GM23338 (cell line): Measurements from ENCODE around the gene CYGB. TPM values are rescaled to one million over a fixed set of nuclear protein-coding genes. Genes with fewer than 3 reads are reported as not detected.

Experiments used
- ATAC-seq: fragments of 200-7000 bp; cut with Tn5 transposase; 3 replicates; pipeline ENCODE4 v1.9.1; 2020
- DNase-seq: peaks from one replicate; pipeline ENCODE4 v3.0.0-alpha.2; 2015; ENCODE audit warnings: low spot score
- H2AFZ ChIP-seq: fragments of 200-600 bp; sonication (generic); 2 replicates; pipeline ENCODE4 v1.8.0; 2016; ENCODE audit warnings: antibody characterized with exemption, mild to moderate bottlenecking, moderate library complexity
- H3F3A ChIP-seq: fragments of 200-600 bp; sonication (generic); replicated peaks from 2 replicates; pipeline ENCODE4 v1.8.0; 2017; ENCODE audit warnings: antibody characterized with exemption, mixed run types, low read depth
- H3K27ac ChIP-seq: fragments of 200-600 bp; sonication (generic); 2 replicates; pipeline ENCODE4 v1.6.1; 2016; ENCODE audit warnings: low read depth
- H3K27me3 ChIP-seq: fragments of 200-600 bp; sonication (generic); 2 replicates; pipeline ENCODE4 v1.8.0; 2016; ENCODE audit warnings: mild to moderate bottlenecking, mixed run types, moderate library complexity; ENCODE audit not compliant: insufficient read depth
- H3K36me3 ChIP-seq: fragments of 200-600 bp; sonication (generic); 2 replicates; pipeline ENCODE4 v1.8.0; 2016; ENCODE audit warnings: mild to moderate bottlenecking; ENCODE audit not compliant: insufficient read depth
- H3K4me1 ChIP-seq: fragments of 200-600 bp; sonication (generic); 2 replicates; pipeline ENCODE4 v1.8.0; 2016; ENCODE audit warnings: mild to moderate bottlenecking, moderate library complexity; ENCODE audit not compliant: insufficient read depth
- H3K4me2 ChIP-seq: fragments of 200-600 bp; sonication (generic); 2 replicates; pipeline ENCODE4 v1.7.1; 2017; ENCODE audit warnings: mixed run types
- H3K4me3 ChIP-seq: fragments of 200-600 bp; sonication (generic); 2 replicates; pipeline ENCODE4 v1.6.1; 2016; ENCODE audit warnings: mixed run types
- H3K79me2 ChIP-seq: fragments of 200-600 bp; sonication (generic); replicated peaks from 2 replicates; pipeline ENCODE4 v1.8.0; 2017; ENCODE audit warnings: mild to moderate bottlenecking; ENCODE audit not compliant: insufficient read depth
- H3K9me2 ChIP-seq: fragments of 200-600 bp; sonication (generic); 2 replicates; pipeline ENCODE4 v1.8.0; 2017; ENCODE audit not compliant: insufficient read depth
- H4K20me1 ChIP-seq: fragments of 200-600 bp; sonication (generic); replicated peaks from 2 replicates; pipeline ENCODE4 v1.8.0; 2017; ENCODE audit warnings: mild to moderate bottlenecking; ENCODE audit not compliant: insufficient read depth
- H3K27ac Mint-ChIP-seq: 2 replicates; pipeline ENCODE4 v1.8.0; 2020; ENCODE audit warnings: inconsistent platforms, mild to moderate bottlenecking, moderate library complexity, mixed read lengths
- H3K27me3 Mint-ChIP-seq: 3 replicates; pipeline ENCODE4 v1.8.0; 2022; ENCODE audit warnings: low read depth, mild to moderate bottlenecking, moderate library complexity, mixed read lengths, inconsistent platforms; ENCODE audit not compliant: insufficient read depth, poor library complexity
- H3K36me3 Mint-ChIP-seq: 3 replicates; pipeline ENCODE4 v1.8.0; 2021; ENCODE audit warnings: low read depth, mild to moderate bottlenecking, inconsistent platforms, moderate library complexity, mixed read lengths
- H3K4me1 Mint-ChIP-seq: 3 replicates; pipeline ENCODE4 v1.8.0; 2020; ENCODE audit warnings: mild to moderate bottlenecking, inconsistent platforms, mixed read lengths
- H3K4me3 Mint-ChIP-seq: 3 replicates; pipeline ENCODE4 v1.8.0; 2021; ENCODE audit warnings: moderate library complexity, mild to moderate bottlenecking, inconsistent platforms, mixed read lengths
- H3K9me3 Mint-ChIP-seq: 3 replicates; pipeline ENCODE4 v1.8.0; 2020; ENCODE audit warnings: moderate library complexity, mild to moderate bottlenecking, inconsistent platforms, mixed read lengths
- CREB1 ChIP-seq: fragments of 250-450 bp; sonication (Bioruptor Pico); IDR thresholded peaks from 2 replicates; pipeline ENCODE4 v1.5.0; 2020; ENCODE audit warnings: low read depth, mild to moderate bottlenecking, moderate library complexity
- EZH2phosphoT487 ChIP-seq: fragments of 200-600 bp; sonication (generic); IDR thresholded peaks from one replicate; pipeline ENCODE4 v1.8.1; 2018; ENCODE audit warnings: antibody characterized with exemption; ENCODE audit not compliant: unreplicated experiment
- JUNB ChIP-seq: IDR thresholded peaks from one replicate; pipeline ENCODE4 v1.6.1; 2016; ENCODE audit warnings: antibody characterized with exemption; ENCODE audit not compliant: unreplicated experiment
- STAT1 ChIP-seq: IDR thresholded peaks from one replicate; pipeline ENCODE4 v1.6.1; 2016; ENCODE audit warnings: antibody characterized with exemption; ENCODE audit not compliant: unreplicated experiment
- polyA plus RNA-seq: library from polyadenylated mRNA; unstranded; fragments of >200 nt; fragmentation: Nextera tagmentation; extraction: Ambion mirVana; gene quantifications from 2 replicates; pipeline ENCODE4 v1.2.1, GENCODE V29; 2016
- total RNA-seq: library from RNA; depleted of rRNA; stranded (reverse); fragments of >200 nt; shearing (Covaris generic); gene quantifications from 2 replicates; pipeline ENCODE4 v1.2.3, GENCODE V29; 2014
- TF ChIP-seq, protein P1 (sequence below), 2 experiments: fragments of 200-600 bp in 1 of 2; sonication (generic) in 1 of 2; conservative IDR thresholded peaks; 2 replicates each; pipeline versions ENCODE4 v1.5.1 to v1.6.1; 2016 to 2017; ENCODE audit warnings: antibody characterized with exemption in 2 of 2, low read depth in 2 of 2, mild to moderate bottlenecking in 2 of 2, moderate library complexity in 1 of 2
- TF ChIP-seq, protein P2 (sequence below): fragments of 250-450 bp; sonication (Bioruptor Pico); IDR thresholded peaks from 2 replicates; pipeline ENCODE4 v1.5.0; 2020; ENCODE audit warnings: mild to moderate bottlenecking, moderate library complexity
- TF ChIP-seq, protein P3 (sequence below): IDR thresholded peaks from 2 replicates; pipeline ENCODE4 v1.6.1; 2016; ENCODE audit warnings: antibody characterized with exemption

The CYGB gene
- total and polyA plus RNA-seq, 2 experiments from 2014 or later = 1.2 to 1.7 TPM

DNA sequence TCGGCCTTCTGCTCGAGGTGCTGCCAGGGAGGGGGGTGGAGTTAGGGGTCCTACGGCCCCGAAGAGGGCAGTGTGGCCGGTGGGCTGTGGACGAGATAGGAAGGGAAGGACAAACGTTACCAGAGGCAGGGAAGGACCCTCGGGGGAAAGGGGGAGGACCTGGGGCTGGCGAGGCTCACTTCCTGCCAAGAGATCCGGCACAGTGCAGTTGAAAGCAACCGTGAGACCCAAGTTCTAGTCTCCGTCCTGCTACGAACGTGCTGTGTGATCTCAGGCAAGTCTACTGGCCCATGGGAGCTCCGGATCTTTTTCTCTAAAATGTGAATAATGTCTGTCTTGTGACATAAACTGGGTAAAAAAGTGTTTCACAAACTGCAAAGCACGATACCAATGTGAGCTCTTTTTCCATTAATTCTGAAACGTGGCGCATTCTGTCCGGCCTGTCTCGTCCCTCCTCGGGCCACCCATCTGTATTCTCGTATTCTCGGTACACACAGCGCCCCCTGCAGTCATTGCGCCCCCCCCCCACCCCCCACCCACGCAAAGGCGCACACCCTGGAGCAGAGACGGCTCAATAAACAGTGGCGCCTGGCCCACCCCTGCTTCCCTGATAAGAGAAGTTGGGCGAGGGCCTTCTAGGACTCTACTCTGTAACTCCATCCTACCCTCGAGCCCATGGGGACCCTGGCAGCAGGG lies 8.8 kb downstream of the CYGB start:
- Histone ChIP-seq H4K20me1 (no peaks in the 10 kb centered on the region), H3K27me3 (peaks cover under 1% of the 10 kb centered on the region; the same call in 1 of the 2 replicates), H3K4me3 (no peak overlapping the region), H3K36me3 (no peaks in the 10 kb centered on the region), H2AFZ (no peak overlapping the region), H3F3A (0 out of 2 replicates have a peak, but pooled peaks cover 5% of the 10 kb centered on the region), H3K27ac (no peak overlapping the region), H3K9me2 (no peaks in the 10 kb centered on the region), H3K4me2 (no peak overlapping the region), H3K79me2 (no peaks in the 10 kb centered on the region), H3K4me1 (peaks cover 9% of the 10 kb centered on the region; the same call in 1 of the 2 replicates)
- ATAC-seq (no peak), DNase-seq (no peak)
- H3K27me3 Mint-ChIP-seq = peaks cover 15% of the 10 kb centered on the region
- TF ChIP-seq JUNB = no peak
- TF ChIP-seq, protein P1, sequence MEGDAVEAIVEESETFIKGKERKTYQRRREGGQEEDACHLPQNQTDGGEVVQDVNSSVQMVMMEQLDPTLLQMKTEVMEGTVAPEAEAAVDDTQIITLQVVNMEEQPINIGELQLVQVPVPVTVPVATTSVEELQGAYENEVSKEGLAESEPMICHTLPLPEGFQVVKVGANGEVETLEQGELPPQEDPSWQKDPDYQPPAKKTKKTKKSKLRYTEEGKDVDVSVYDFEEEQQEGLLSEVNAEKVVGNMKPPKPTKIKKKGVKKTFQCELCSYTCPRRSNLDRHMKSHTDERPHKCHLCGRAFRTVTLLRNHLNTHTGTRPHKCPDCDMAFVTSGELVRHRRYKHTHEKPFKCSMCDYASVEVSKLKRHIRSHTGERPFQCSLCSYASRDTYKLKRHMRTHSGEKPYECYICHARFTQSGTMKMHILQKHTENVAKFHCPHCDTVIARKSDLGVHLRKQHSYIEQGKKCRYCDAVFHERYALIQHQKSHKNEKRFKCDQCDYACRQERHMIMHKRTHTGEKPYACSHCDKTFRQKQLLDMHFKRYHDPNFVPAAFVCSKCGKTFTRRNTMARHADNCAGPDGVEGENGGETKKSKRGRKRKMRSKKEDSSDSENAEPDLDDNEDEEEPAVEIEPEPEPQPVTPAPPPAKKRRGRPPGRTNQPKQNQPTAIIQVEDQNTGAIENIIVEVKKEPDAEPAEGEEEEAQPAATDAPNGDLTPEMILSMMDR (conservative IDR thresholded peaks at IDR 0.05; ENCODE audit: low read depth in 2 of 2) = peak in 1 of 2 experiments; percentile 28; a peak in 2 of 4 replicates
- TF ChIP-seq, protein P2, sequence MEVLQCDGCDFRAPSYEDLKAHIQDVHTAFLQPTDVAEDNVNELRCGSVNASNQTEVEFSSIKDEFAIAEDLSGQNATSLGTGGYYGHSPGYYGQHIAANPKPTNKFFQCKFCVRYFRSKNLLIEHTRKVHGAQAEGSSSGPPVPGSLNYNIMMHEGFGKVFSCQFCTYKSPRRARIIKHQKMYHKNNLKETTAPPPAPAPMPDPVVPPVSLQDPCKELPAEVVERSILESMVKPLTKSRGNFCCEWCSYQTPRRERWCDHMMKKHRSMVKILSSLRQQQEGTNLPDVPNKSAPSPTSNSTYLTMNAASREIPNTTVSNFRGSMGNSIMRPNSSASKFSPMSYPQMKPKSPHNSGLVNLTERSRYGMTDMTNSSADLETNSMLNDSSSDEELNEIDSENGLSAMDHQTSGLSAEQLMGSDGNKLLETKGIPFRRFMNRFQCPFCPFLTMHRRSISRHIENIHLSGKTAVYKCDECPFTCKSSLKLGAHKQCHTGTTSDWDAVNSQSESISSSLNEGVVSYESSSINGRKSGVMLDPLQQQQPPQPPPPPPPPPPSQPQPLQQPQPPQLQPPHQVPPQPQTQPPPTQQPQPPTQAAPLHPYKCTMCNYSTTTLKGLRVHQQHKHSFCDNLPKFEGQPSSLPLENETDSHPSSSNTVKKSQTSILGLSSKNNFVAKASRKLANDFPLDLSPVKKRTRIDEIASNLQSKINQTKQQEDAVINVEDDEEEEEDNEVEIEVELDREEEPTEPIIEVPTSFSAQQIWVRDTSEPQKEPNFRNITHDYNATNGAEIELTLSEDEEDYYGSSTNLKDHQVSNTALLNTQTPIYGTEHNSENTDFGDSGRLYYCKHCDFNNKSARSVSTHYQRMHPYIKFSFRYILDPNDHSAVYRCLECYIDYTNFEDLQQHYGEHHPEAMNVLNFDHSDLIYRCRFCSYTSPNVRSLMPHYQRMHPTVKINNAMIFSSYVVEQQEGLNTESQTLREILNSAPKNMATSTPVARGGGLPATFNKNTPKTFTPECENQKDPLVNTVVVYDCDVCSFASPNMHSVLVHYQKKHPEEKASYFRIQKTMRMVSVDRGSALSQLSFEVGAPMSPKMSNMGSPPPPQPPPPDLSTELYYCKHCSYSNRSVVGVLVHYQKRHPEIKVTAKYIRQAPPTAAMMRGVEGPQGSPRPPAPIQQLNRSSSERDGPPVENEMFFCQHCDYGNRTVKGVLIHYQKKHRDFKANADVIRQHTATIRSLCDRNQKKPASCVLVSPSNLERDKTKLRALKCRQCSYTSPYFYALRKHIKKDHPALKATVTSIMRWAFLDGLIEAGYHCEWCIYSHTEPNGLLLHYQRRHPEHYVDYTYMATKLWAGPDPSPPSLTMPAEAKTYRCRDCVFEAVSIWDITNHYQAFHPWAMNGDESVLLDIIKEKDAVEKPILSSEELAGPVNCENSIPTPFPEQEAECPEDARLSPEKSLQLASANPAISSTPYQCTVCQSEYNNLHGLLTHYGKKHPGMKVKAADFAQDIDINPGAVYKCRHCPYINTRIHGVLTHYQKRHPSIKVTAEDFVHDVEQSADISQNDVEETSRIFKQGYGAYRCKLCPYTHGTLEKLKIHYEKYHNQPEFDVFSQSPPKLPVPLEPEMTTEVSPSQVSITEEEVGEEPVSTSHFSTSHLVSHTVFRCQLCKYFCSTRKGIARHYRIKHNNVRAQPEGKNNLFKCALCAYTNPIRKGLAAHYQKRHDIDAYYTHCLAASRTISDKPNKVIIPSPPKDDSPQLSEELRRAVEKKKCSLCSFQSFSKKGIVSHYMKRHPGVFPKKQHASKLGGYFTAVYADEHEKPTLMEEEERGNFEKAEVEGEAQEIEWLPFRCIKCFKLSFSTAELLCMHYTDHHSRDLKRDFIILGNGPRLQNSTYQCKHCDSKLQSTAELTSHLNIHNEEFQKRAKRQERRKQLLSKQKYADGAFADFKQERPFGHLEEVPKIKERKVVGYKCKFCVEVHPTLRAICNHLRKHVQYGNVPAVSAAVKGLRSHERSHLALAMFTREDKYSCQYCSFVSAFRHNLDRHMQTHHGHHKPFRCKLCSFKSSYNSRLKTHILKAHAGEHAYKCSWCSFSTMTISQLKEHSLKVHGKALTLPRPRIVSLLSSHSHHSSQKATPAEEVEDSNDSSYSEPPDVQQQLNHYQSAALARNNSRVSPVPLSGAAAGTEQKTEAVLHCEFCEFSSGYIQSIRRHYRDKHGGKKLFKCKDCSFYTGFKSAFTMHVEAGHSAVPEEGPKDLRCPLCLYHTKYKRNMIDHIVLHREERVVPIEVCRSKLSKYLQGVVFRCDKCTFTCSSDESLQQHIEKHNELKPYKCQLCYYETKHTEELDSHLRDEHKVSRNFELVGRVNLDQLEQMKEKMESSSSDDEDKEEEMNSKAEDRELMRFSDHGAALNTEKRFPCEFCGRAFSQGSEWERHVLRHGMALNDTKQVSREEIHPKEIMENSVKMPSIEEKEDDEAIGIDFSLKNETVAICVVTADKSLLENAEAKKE (CRISPR knock-in tag) = no peak
- TF ChIP-seq, protein P3, sequence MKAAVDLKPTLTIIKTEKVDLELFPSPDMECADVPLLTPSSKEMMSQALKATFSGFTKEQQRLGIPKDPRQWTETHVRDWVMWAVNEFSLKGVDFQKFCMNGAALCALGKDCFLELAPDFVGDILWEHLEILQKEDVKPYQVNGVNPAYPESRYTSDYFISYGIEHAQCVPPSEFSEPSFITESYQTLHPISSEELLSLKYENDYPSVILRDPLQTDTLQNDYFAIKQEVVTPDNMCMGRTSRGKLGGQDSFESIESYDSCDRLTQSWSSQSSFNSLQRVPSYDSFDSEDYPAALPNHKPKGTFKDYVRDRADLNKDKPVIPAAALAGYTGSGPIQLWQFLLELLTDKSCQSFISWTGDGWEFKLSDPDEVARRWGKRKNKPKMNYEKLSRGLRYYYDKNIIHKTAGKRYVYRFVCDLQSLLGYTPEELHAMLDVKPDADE = no peak
- TF ChIP-seq EZH2phosphoT487 = no peak
- no peak for TF ChIP-seq CREB1 (CRISPR knock-in tag)
- no peak for TF ChIP-seq STAT1
- H3K36me3 Mint-ChIP-seq = no peaks in the 10 kb centered on the region
- no peaks in the 10 kb centered on the region for H3K9me3 Mint-ChIP-seq
- H3K4me3 Mint-ChIP-seq = no peak overlapping the region; the same call in 2 of the 3 replicates
- no peak overlapping the region for H3K27ac Mint-ChIP-seq
- H3K4me1 Mint-ChIP-seq = peaks cover 29% of the 10 kb centered on the region
